GM18507 (cell line): ENCODE measurements around the gene TFR2.

Source experiments
- DNase-seq: peaks from one replicate; pipeline ENCODE4 v3.0.0; 2011; ENCODE audit warnings: low read depth; ENCODE audit not compliant: insufficient read length; ENCODE audit errors: extremely low spot score
- FAIRE-seq: peaks from 2 replicates; lab custom pipeline; 2011; peaks lifted over from hg19 to GRCh38; lab: Jason Lieb, UNC

The TFR2 gene

GRCh38 chr7:100621554-100621953 is 19.8 kb downstream of the TFR2 start:
- no peak for DNase-seq
- no peak for FAIRE-seq

- DNase-seq = no peak
- no peak for FAIRE-seq
Measured at GRCh38 chr7:100620804-100621203, 20.5 kb downstream of the TFR2 start.

GRCh38 chr7:100620239-100620638 is 21.1 kb downstream of the TFR2 start:
- FAIRE-seq = no peak
- no peak for DNase-seq

GRCh38 chr7:100614308-100614861 is 27.0 kb downstream of the TFR2 start:
- no peak for FAIRE-seq
- no peak for DNase-seq

GRCh38 chr7:100613412-100614175 is 27.8 kb downstream of the TFR2 start:
- FAIRE-seq = no peak
- no peak for DNase-seq

GRCh38 chr7:100612730-100613390 is 28.5 kb downstream of the TFR2 start:
- FAIRE-seq (no peak), DNase-seq (no peak)

- peak; percentile 99 for FAIRE-seq
- DNase-seq = peak; percentile 98
Measured at GRCh38 chr7:100611983-100612729, 29.2 kb downstream of the TFR2 start, which contains the start of gene MOSPD3. Gene MOSPD3, plus strand, starts transcription at chr7:100612540. Its CDS starts 252 bp downstream, at chr7:100612792.

- no peak for FAIRE-seq
Measured at GRCh38 chr7:100609958-100610357, 31.4 kb downstream of the TFR2 start.

GRCh38 chr7:100607111-100607510 is 34.2 kb downstream of the TFR2 start:
- FAIRE-seq = no peak
- DNase-seq = no peak

More at GRCh38 chr7:100609958-100610357, 31.4 kb downstream of the TFR2 start:
- no peak for DNase-seq

GRCh38 chr7:100606313-100606712 is 35.0 kb downstream of the TFR2 start:
- no peak for DNase-seq
- no peak for FAIRE-seq

GRCh38 chr7:100604976-100605911 is 36.1 kb downstream of the TFR2 start:
- DNase-seq (no peak), FAIRE-seq (no peak)

- DNase-seq = peak; percentile 78
- peak; percentile 26 for FAIRE-seq
Measured at GRCh38 chr7:100604028-100604975, 37.0 kb downstream of the TFR2 start.

- DNase-seq (no peak), FAIRE-seq (no peak)
Measured at GRCh38 chr7:100603726-100604027, 37.7 kb downstream of the TFR2 start.

GRCh38 chr7:100602889-100603725 is 38.2 kb downstream of the TFR2 start:
- FAIRE-seq (no peak), DNase-seq (no peak)

GRCh38 chr7:100600730-100601038 is 40.7 kb downstream of the TFR2 start:
- DNase-seq (no peak), FAIRE-seq (no peak)

- DNase-seq (no peak), FAIRE-seq (no peak)
Measured at GRCh38 chr7:100599911-100600729, 41.2 kb downstream of the TFR2 start.

GRCh38 chr7:100598425-100598824 is 42.9 kb downstream of the TFR2 start:
- no peak for DNase-seq
- no peak for FAIRE-seq
